Superior temporal gyrus (tissue), 1 donor: ENCODE results near the gene IMPG2.
A peak's percentile ranks its signal among the peaks of the same experiment; 100 is the strongest.

ENCODE experiments used
- DNase-seq: peaks from one replicate; pipeline ENCODE4 v3.0.0-alpha.2; 2016; ENCODE audit errors: extremely low spot score

IMPG2 gene

GRCh38 chr3:101273608-101274007, 46.8 kb downstream of the IMPG2 start:
- DNase-seq, result no peak

- no peak for DNase-seq
Observed at GRCh38 chr3:101273156-101273555, 47.2 kb downstream of the IMPG2 start.

DNA sequence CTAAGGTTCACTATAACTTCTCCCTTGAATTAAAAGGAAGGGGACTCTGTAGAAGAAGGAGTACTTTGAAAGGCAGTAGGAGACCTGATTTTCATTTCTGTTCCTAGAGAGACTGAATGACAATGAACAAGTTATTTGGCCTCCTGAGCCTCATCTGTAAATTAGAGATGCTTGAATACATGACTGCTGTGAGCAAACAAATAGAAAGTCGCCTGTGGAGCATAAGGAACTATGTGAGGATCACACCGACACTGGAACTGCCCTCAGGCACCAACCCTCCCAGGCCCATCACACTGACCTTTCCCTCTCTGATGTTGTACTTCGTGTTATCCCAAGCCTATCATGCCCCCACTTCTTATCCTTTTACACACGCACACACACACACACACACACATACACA, 48.6 kb downstream of the IMPG2 start:
- no peak for DNase-seq

DNA sequence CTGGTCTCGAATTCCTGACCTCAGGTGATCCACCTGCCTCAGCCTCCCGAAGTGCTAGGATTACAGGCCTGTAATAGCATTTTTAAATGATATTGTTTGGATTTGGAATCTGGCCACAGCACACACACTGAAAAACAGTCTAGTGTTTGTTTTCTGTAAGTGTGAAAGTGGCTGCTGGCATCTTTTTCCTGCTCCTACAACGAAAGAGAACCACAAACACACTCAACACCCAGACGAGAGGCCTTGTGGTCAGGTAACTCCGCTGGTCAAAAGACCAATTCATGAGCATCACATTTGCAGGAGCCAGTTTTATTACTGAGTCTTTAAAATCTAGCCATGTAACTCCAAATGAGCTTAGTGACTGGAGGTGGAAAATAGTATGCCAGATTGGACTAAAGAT, 50.2 kb downstream of the IMPG2 start:
- no peak for DNase-seq

GRCh38 chr3:101268971-101269671, 51.3 kb downstream of the IMPG2 start:
- no peak for DNase-seq

DNA sequence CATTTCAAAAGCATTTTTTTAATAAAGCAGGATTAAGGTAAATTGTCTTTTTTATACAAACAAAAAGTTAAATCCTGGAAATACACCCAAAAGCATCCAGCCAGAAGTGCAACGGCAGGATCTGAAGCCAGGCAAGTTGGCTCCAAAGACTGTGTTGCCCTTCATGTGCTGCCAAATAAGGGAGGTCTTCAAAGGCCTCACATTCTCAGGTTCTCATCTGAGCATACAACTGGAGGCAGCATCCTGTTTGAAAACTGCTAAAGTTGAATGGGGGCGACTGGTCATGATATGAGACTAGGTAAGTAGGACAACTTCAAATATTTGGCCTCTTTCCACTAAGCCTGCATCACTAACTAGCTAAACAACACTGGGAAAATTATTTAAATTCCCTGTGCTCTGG, 52.2 kb downstream of the IMPG2 start:
- DNase-seq, result no peak

DNA sequence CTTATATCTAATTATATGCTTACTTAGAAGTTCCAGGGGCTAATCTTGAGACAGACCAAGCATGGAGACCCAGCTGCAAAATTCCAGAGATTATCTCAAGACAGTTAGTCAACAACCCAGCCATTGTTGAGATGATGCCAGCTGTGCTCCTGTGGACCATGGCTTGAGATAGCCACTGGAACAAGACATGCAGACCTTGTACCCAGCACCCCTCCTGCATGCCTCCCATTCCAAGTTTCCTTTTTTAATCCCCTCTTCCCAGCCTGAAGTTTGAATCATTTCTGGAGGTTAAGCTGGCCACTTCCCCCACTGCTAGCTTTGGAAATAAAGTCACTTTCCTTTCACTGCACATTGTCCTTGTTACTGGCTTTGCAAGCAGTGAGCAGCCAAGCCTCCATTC, 53.8 kb downstream of the IMPG2 start:
- DNase-seq, result no peak

GRCh38 chr3:101266071-101266470, 54.3 kb downstream of the IMPG2 start:
- no peak for DNase-seq

DNA sequence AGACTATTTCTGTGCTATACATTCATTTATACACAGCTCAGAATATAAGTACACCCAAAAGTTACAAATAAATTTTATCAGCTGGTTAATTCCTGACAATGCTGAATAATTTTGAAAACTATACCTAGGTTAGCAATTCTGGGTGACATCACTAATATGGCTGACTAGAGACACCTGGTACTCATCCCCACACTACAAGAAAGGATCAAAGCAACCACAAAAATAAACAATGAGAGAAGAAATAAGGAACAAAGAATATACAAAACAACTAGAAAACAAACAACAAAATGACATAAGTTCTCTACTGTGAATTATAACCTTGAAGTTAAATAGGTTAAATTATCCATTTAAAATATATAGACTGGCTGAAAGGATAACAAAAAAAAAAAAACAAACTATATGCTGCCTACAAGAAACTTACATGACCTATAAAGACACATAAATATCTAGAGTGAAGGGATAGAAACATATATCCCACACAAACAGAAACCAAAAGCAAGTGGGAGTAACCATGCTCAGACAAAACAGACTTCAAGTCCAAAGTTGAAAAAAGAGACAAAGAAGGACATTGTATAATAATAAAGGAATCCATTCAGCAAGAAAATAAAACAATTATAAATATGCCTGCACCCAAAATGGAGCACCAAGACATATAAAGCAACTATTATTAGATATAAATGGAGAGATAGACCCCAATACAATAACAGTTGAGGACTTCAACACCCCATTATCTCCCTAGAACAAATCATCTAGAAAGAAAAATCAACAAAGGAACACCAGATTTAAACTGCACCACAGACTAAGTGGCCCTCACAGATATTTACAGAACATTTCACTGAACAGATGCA, 57.8 kb downstream of the IMPG2 start:
- DNase-seq, result peak; percentile 75

DNA sequence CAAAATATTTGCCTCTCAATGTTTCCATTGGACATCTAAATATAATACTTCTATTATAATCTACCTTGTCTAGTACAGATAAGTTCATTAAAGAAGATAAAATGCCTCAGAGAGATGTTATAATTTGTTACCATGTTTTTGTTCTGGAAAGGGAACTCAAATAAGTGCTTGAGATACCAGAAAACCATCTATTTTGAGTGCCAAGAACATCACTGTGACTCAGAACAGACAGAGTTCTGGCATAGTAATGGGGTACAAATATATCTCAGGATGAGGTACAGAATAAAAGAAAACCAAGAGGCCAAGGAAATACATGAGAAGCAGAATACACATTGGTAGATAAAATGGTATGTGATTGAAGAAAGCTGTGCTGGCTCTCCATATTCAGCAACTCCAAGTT, 58.9 kb downstream of the IMPG2 start:
- DNase-seq, result peak; percentile 69

GRCh38 chr3:101259485-101260341, 60.7 kb downstream of the IMPG2 start:
- no peak for DNase-seq

DNA sequence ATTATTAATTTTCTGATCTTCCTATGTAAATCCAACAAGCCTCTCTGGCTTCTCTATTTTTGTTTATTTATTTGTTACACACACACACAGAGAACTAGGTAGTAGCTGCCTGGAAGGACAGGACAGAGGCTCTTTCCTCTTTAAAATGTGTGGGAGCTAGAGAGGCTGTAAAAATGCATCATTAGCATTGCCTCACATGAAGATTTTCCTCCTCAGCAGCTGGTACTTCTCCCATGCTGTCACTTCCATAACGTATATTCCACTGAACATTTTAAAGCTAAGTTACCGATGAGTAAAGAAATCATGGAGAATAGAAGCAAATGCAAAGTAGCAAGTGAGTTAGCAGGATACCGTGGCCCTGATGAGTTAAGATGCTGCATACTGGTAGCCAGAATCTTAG, 63.9 kb downstream of the IMPG2 start:
- DNase-seq, result no peak

GRCh38 chr3:101255441-101255840, 64.9 kb downstream of the IMPG2 start:
- DNase-seq, result no peak

GRCh38 chr3:101253396-101253795, 67.0 kb downstream of the IMPG2 start:
- DNase-seq, result no peak

DNA sequence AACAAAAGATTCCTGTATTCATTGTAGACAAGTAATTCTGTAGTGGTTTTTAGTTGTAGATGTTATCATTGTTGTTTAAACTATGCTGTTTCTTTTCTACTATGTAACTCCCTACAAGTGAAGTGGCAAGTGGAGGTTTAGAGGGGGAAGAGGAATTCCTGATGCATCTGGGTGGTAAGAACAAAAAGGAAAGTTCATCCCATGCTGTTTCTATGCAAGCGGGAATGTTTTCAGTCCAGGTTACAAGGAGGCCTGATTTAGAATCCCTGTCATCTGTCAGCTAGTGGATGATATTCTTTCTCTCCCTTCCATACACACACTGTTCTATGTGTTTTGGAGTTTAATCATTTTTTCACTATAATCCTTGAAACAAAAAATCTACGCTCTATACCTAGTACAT, 67.4 kb downstream of the IMPG2 start:
- DNase-seq, result no peak

DNA sequence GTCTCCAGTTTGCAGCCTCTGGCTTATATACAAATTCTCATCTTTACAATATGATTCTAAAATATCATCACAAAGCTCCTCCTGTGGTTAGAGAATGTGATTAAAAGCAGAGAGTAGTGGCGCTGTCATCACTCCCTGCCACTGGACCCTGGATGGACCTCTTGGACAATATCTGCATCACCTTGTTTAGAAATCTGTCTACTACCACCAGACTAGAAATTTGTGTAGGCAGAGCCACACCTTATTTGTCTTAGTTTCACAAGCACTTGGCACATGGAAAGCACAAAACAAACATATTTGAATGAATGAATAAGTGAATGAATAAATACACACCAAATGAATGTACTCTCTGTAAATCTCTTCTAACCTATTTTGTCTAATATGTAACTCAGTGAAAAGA, 68.1 kb downstream of the IMPG2 start:
- no peak for DNase-seq

DNA sequence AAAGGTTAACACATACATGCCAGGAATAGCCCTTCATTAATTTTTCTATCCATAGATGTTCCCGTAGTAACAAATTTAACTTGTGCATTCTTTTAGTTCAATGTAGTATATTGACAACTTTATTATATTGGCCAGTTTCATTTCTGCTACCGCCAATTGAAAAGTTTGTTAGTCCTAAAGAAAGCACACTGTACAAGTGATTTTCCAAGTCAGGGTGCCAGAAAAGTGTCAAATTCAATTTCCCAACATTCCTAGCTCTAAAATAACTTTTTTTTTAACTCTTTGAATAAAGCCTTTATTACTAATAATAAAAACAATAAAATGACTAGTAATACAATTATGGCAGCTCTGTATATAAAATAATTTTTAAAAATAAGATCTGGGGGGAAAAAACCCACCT, 68.9 kb downstream of the IMPG2 start:
- DNase-seq, result no peak

- no peak for DNase-seq
Observed at GRCh38 chr3:101249522-101249921, 70.9 kb downstream of the IMPG2 start.

GRCh38 chr3:101248736-101249135, 71.6 kb downstream of the IMPG2 start:
- DNase-seq, result no peak

DNA sequence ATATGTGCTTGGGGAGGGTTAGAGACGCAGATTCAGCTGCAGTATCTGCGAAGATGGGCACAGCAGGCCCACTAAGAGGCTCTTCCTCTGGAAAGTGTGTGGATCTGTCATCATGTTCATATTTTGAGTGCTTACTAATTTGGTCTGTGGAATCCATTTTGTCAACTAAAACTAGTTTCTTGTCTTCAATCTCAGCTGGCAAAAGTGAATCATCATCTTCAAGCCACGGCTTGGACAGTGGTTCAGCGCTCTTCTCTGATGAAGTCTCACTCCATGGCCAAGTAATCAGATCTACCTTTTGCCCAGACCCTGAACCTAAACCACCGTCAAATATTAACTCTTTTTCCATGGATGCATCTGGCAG, 76.2 kb downstream of the IMPG2 start:
- no peak for DNase-seq

- DNase-seq, result no peak
Observed at GRCh38 chr3:101243285-101244211, 76.8 kb downstream of the IMPG2 start.
